Measurements from ENCODE around the gene C3orf70.
A peak's percentile ranks its signal among the peaks of the same experiment; 100 is the strongest.

C3orf70 gene

DNA sequence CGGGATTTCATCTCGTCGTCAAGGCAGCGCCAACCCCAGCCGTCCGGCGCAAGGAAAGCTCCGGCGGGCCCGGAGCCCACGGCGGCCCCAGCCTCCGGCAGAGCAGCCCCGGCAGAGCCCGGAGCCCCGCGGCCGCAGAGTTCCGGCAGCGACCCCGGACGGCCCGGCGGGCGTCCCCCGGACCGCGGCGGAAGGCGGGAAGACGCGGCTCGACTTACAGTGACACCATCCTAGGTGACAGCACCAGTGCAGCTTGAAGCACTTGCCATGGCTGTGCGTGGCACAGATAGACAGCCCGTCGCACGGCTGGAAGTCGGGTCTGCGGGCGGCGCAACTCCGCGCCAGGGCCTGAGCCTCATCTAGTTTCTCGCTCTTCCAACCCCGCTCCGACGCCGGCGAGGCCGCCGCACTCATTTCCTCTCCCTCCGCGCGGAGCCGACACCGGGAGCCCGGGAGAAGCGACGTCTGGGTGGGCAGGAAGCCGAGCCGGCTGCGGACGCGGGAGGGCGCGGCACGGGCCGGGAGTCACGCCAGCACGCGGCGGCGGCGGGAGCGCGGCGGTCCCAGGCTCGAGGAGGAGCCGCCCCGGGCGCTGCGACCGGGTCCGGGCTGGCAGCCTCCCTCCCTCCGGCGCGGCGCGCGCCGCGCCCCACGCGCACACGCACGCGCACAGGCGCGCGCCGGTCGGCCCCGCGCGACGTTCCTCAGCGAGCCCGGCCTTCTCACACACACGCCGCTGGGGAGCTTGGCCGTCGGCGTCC, at the start of gene C3orf70:
Gene C3orf70 (minus strand): TSS at position 651 of the 761 bp plus-strand sequence. CDS start 237 bp downstream, at position 414.
- DNase-seq, result peak; percentile 30

- no peak for DNase-seq
These were observed 47.8 kb upstream of the C3orf70 start for GRCh38 chr3:185200639-185201038.

DNA sequence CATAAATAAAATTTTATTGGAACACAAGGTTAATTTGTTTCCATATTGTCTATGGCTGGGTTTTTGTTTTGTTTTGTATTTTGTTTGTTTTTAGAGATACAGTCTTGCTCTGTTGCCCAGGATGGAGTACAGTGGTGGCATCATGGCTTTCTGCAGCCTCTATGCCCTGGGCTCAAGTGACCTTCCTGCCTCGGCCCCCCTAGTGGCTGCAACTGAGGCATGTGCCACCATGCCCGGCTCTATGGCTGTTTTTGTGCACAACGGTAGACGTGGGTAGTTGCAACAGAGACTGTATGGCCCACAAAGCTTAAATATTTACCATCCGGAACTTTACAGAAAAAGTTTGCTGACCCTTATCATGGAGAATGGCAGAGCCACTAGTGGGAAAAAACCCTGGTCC, 46.8 kb upstream of the C3orf70 start:
- no peak for DNase-seq

DNA sequence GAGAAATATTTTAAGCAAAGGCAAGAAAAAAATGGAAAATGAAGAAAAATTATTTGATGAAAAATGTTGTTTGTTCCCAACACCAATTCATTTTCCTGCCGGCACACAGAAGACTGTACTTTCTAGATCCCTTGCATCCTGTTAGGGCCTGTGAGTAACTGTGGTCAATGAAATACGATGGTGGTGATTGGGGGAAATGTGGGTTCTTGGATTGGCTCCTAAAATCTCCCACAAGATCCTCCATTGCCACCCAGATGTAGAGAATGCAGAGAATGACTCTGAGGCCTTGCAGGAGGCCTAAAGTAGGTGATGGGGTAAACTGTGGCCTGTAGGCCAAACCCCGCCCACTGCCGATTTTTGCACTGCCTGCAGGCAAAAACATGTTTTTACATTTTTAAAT, 46.3 kb upstream of the C3orf70 start:
- DNase-seq, result no peak

DNA sequence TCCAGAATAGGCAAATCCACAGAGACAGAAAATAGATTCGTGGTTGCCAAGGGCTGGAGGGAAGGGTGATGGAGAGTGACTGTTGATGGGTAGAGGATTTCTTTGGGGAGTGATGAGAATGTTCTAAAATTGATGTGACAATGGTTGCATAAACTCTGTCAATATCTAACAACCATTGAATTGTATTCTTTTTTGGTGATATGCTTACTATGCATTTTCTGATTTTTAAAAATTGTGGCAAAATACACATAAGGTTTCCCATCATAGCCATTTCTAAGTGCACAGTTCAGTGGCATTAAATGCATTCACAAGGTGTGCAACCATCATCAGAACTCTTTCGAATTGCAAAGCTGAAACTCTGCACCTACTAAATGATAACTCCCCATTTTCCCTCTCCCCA, 44.2 kb upstream of the C3orf70 start:
- DNase-seq, result no peak

- DNase-seq, result no peak
These were observed 42.8 kb upstream of the C3orf70 start for GRCh38 chr3:185195652-185196051.

GRCh38 chr3:185188816-185189215, 36.0 kb upstream of the C3orf70 start:
- no peak for DNase-seq

- DNase-seq, result no peak
These were observed 34.5 kb upstream of the C3orf70 start for GRCh38 chr3:185187391-185187790.

DNA sequence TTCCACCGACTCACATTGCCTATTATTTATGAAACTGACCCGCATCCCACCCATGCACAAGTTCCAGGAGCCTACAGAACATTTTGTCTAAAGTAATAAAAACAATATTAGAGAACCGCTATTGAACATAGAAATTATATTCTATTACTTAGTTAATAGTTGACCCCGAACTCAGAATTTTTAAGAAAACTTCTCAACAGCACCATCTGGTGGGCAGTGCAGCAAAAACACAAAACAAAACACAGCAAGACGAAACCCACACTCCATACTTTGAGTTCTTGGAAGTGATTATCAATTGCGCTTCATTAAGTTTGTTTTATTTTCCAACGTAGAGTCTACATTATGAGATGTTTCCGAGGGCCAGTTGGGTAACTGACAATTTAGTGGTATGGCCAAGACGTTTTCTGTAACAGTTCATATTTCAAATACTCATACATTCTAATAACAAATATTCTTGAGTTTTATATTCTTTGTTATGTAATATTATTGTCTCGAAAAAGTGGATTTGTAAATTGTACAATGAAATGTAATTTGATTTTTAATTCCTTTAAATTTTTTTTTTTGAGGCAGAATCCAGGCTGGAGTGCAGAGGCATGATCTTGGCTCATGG, 24.0 kb upstream of the C3orf70 start:
- peak; percentile 46 for DNase-seq

- no peak for DNase-seq
These were observed 22.6 kb upstream of the C3orf70 start for GRCh38 chr3:185175370-185175987.

GRCh38 chr3:185172086-185173049, 19.5 kb upstream of the C3orf70 start:
- DNase-seq, result no peak

- no peak for DNase-seq
These were observed 11.8 kb upstream of the C3orf70 start for GRCh38 chr3:185164428-185165217.

GRCh38 chr3:185162634-185163033, 9.8 kb upstream of the C3orf70 start:
- DNase-seq, result no peak

GRCh38 chr3:185161761-185162160, 8.9 kb upstream of the C3orf70 start:
- no peak for DNase-seq

DNA sequence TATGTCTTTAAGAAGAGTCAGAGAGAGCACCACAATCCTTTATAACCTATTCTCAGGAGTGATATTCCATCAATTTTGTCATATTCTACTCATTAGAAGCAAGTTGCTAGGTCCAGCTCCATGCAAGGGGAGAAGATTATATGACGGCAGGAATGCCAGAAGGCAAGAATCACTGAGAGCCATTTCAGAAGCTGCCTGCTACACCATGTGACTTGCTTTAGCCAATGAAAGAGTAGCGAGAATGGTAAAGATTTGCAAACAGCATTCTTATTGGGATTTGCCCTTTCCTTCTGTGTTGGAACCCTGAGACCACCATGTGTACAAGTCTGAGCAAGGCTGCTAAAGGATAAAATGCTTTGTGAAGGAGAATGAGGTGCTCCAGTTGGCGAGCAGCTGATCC, 4.5 kb upstream of the C3orf70 start:
- no peak for DNase-seq

DNA sequence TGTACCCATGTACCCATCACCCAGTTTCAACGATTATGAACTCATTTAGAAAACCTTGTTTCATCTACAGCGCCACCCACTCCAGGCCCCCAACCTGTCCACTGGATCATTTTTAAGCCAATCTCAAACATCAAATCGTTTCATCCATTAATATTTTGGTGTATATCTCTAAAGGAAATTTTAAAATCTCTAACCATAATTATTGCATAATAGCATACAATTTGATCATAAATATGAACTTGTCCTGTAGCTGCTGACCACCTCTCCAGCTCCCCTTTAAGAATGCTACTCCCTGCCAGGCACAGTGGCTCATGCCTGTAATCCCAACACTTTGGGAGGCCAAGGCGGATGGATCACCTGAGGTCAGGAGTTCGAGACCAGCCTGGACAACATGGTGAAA, 2.8 kb upstream of the C3orf70 start:
- DNase-seq, result no peak

- no peak for DNase-seq
These were observed 1.2 kb upstream of the C3orf70 start for GRCh38 chr3:185153861-185154629.

GRCh38 chr3:185153171-185153771, 411 bp upstream of the C3orf70 start:
- peak; percentile 15 for DNase-seq

GRCh38 chr3:185151964-185152409, 873 bp downstream of the C3orf70 start:
- DNase-seq, result no peak

- DNase-seq, result no peak
These were observed 1.5 kb downstream of the C3orf70 start for GRCh38 chr3:185151101-185151963.
